Measurements from ENCODE around the gene COQ4. TPM values are rescaled to one million over a fixed set of nuclear protein-coding genes. Genes with fewer than 3 reads are reported as not detected.

The COQ4 gene
- total and polyA plus RNA-seq, 2 of the 8 experiments (the other 6 are each of a cell fraction or from before 2014, with no cell fraction given) = 32.3 to 58.8 TPM

DNA sequence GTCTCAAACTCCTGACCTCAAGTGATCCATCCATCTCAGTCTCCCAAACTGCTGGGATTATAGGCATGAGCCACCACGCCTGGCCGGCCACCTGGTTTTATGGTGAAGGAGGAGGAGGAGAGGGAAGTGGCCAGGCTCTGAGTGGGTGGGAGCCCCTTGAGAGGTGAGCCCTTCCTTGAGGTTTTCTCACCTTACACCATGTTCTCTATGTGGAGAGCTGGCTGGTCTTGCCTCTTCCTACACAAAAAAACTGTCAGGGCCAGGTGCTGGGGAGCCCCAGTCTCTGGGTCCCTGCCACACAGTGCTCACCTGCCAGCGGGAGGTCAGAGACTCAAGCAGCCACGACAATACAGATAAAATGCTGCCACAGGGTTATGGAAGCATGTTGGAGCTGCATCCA lies 28.5 kb upstream of the COQ4 start:
- no peak for FAIRE-seq
- POLR2A ChIA-PET (ENCODE audit: partially characterized antibody) = interaction anchor here (0.5 to 1.2 kb wide), 2 partner anchors 51 to 126 kb away, joined by 3 to 4 read pairs; partner anchors contain the start of gene CERCAM

More for the DNA sequence above, 28.5 kb upstream of the COQ4 start:
- Histone ChIP-seq H3K23ac (ENCODE audit: insufficient read length) (no peak overlapping the region), H2BK20ac (ENCODE audit: low read length) (no peak overlapping the region), H3K79me1 (ENCODE audit: low read depth, low read length) (no peaks in the 10 kb centered on the region), H3K14ac (ENCODE audit: insufficient read length) (no peak overlapping the region), H4K8ac (ENCODE audit: extremely low read depth, insufficient read depth, low read length) (no peak overlapping the region), H3K9ac (replicated peaks in 1 of 4; ENCODE audit: extremely low read depth in 1 of 4, low read depth in 3 of 4, low read length in 3 of 4) (no peak overlapping the region), H3K27ac (ENCODE audit: low read depth, low read length) (no peak overlapping the region; the same call in 1 of the 2 replicates), H3K23me2 (ENCODE audit: low read depth, low read length) (no peaks in the 10 kb centered on the region), H3K56ac (replicated peaks; ENCODE audit: insufficient read length, low read depth, low read length) (no peak overlapping the region), H2AFZ (ENCODE audit: low read length) (no peak overlapping the region), H4K91ac (replicated peaks; ENCODE audit: insufficient read length, low read length) (no peak overlapping the region), H3K36me3 (ENCODE audit: control insufficient read depth in 2 of 4, insufficient read depth in 4 of 4, low read length in 3 of 4) (no peaks in the 10 kb centered on the region), H4K5ac (ENCODE audit: insufficient read length, low read depth, low read length) (no peak overlapping the region), H3K27me3 (replicated peaks in 1 of 4; ENCODE audit: control insufficient read depth in 3 of 4, extremely low read depth in 1 of 4, insufficient read depth in 3 of 4, low read length in 3 of 4) (no peaks in the 10 kb centered on the region), H2BK12ac (ENCODE audit: low read depth, low read length) (no peak overlapping the region), H3K4me1 (replicated peaks in 1 of 4; ENCODE audit: control insufficient read depth in 3 of 4, insufficient read depth in 4 of 4, low read length in 3 of 4) (no peaks in the 10 kb centered on the region), H3K79me2 (ENCODE audit: control insufficient read depth in 1 of 2, insufficient read depth in 2 of 2, low read length in 2 of 2) (no peaks in the 10 kb centered on the region), H2BK120ac (replicated peaks; ENCODE audit: low read depth, low read length) (no peak overlapping the region), H2BK5ac (ENCODE audit: low read depth, low read length) (no peak overlapping the region), H3K18ac (ENCODE audit: extremely low read depth, low read length) (no peak overlapping the region), H2AK5ac (ENCODE audit: low read depth, low read length) (no peak overlapping the region), H2BK15ac (ENCODE audit: low read length) (no peak overlapping the region), H3K4me2 (ENCODE audit: insufficient read depth in 1 of 2, low read depth in 2 of 2, low read length in 2 of 2) (no peak overlapping the region), H3K4me3 (ENCODE audit: extremely low read depth in 1 of 4, insufficient read depth in 2 of 4, low read depth in 3 of 4, low read length in 4 of 4) (no peak overlapping the region), H4K20me1 (replicated peaks in 1 of 2; ENCODE audit: control insufficient read depth in 1 of 2, insufficient read depth in 2 of 2, low read length in 2 of 2) (peaks cover 1 to 3% of the 10 kb centered on the region in 2 experiments), H3K4ac (replicated peaks; ENCODE audit: insufficient read length, low read depth, low read length) (no peak overlapping the region), H3K9me3 (ENCODE audit: insufficient read depth in 2 of 2, low read depth in 1 of 2, low read length in 1 of 2) (no peaks in the 10 kb centered on the region)
- TF ChIP-seq RNF2 (IDR thresholded peaks at IDR 0.05; ENCODE audit: borderline replicate concordance, low read depth, low read length, missing control alignments, poor library complexity, severe bottlenecking) = no peak
- 84% methylated on average over 4 of the region's 4 CpGs; no CpG with 5 or more reads in 1 of the 2 experiments for WGBS, 2 experiments (ENCODE audit: extremely low coverage in 1 of 2, insufficient coverage in 1 of 2, insufficient read length in 1 of 2, insufficient replicate concordance in 2 of 2, low coverage in 1 of 2, low lambda C conversion rate in 2 of 2, missing lambda C conversion rate in 1 of 2)
- CTCF ChIA-PET (ENCODE audit: partially characterized antibody) = interaction anchor here (0.9 to 8.1 kb wide), 11 partner anchors 8 to 229 kb away, joined by 3 to 88 read pairs (median 17); no protein-coding TSS in a partner anchor
- DNase-seq (ENCODE audit: low read depth in 1 of 2, low spot score in 2 of 2) = no peak
